SW 1271 (cell line): ENCODE measurements around the gene IGFBP1.
"Not testable (repeated sequence)": the region's sequence is repeated elsewhere in the genome, so short reads cannot be mapped to it uniquely, and the experiment has no call there.

Experiments
- DNase-seq, 2 experiments: peaks; one replicate each; lab custom pipeline; 2025; lab: John Stamatoyannopoulos, UW

IGFBP1 gene

GRCh38 chr7:45938626-45939302 lies 50.5 kb downstream of the IGFBP1 start:
- no peak for DNase-seq

- DNase-seq, result no peak
Measured at GRCh38 chr7:45939574-45939973, 51.3 kb downstream of the IGFBP1 start.

- not testable (repeated sequence) for DNase-seq
Measured at GRCh38 chr7:45940237-45940781, 52.0 kb downstream of the IGFBP1 start.

- DNase-seq, result no peak
Measured at GRCh38 chr7:45940939-45941338, 52.7 kb downstream of the IGFBP1 start.
